ENCODE data around the gene GXYLT1. TPM values are rescaled to one million over a fixed set of nuclear protein-coding genes. Genes with fewer than 3 reads are reported as not detected.

The GXYLT1 gene
- total and polyA plus RNA-seq, 4 donors, result 2.5 to 23.2 (median 6.4) TPM

GRCh38 chr12:42076976-42077375 lies 67.7 kb downstream of the GXYLT1 start:
- no peak for TF ChIP-seq CTCF (IDR thresholded peaks at IDR 0.05; ENCODE audit: control extremely low read depth, extremely low read depth)
- H3K27ac ChIP-seq (ENCODE audit: low read depth in 1 of 2, low read length in 1 of 2), result no peak overlapping the region
- H3K4me3 ChIP-seq, result no peak overlapping the region
- ATAC-seq (ENCODE audit: insufficient read depth, low FRiP score), result no peak
- no peaks in the 10 kb centered on the region for H3K4me1 ChIP-seq (ENCODE audit: control insufficient read depth in 5 of 5, insufficient read depth in 5 of 5, low read length in 5 of 5)
- H3K36me3 ChIP-seq (ENCODE audit: control insufficient read depth in 4 of 4, insufficient read depth in 4 of 4, low read length in 4 of 4), result peaks cover 0 to under 1% (median 0%) of the 10 kb centered on the region in 4 donors
- DNase-seq, result no peak
- no peak overlapping the region for H3K9ac ChIP-seq (ENCODE audit: insufficient read depth in 1 of 2, low read length in 2 of 2)
- 89 to 91% methylated on average over 3 of the region's 3 CpGs for WGBS, 2 donors
- no peaks in the 10 kb centered on the region for H3K27me3 ChIP-seq (ENCODE audit: control insufficient read depth in 3 of 3, insufficient read depth in 3 of 3, low read length in 2 of 3)
- H3K9me3 ChIP-seq (ENCODE audit: control insufficient read depth in 4 of 4, insufficient read depth in 3 of 4, low read length in 3 of 4), result no peaks in the 10 kb centered on the region

- ATAC-seq (ENCODE audit: insufficient read depth, low FRiP score) (no peak), DNase-seq (no peak)
- TF ChIP-seq CTCF (IDR thresholded peaks at IDR 0.05; ENCODE audit: control extremely low read depth, extremely low read depth), result no peak
- H3K9ac ChIP-seq (ENCODE audit: insufficient read depth in 1 of 2, low read length in 2 of 2), result no peak overlapping the region
- no peaks in the 10 kb centered on the region for H3K27me3 ChIP-seq (ENCODE audit: control insufficient read depth in 3 of 3, insufficient read depth in 3 of 3, low read length in 2 of 3)
- 88 to 89% methylated on average over 4 of the region's 4 CpGs for WGBS, 2 donors
- no peaks in the 10 kb centered on the region for H3K4me1 ChIP-seq (ENCODE audit: control insufficient read depth in 5 of 5, insufficient read depth in 5 of 5, low read length in 5 of 5)
- no peak overlapping the region for H3K4me3 ChIP-seq
- no peaks in the 10 kb centered on the region for H3K36me3 ChIP-seq (ENCODE audit: control insufficient read depth in 4 of 4, insufficient read depth in 4 of 4, low read length in 4 of 4)
- no peak overlapping the region for H3K27ac ChIP-seq (ENCODE audit: low read depth in 1 of 2, low read length in 1 of 2)
- no peaks in the 10 kb centered on the region for H3K9me3 ChIP-seq (ENCODE audit: control insufficient read depth in 4 of 4, insufficient read depth in 3 of 4, low read length in 3 of 4)
Observed at GRCh38 chr12:42070036-42070435, 74.6 kb downstream of the GXYLT1 start.

GRCh38 chr12:42059127-42059526 lies 85.5 kb downstream of the GXYLT1 start:
- H3K4me3 ChIP-seq, result no peak overlapping the region
- no peak for TF ChIP-seq CTCF (IDR thresholded peaks at IDR 0.05; ENCODE audit: control extremely low read depth, extremely low read depth)
- no peaks in the 10 kb centered on the region for H3K36me3 ChIP-seq (ENCODE audit: control insufficient read depth in 4 of 4, insufficient read depth in 4 of 4, low read length in 4 of 4)
- no peak overlapping the region for H3K9ac ChIP-seq (ENCODE audit: insufficient read depth in 1 of 2, low read length in 2 of 2)
- H3K27me3 ChIP-seq (ENCODE audit: control insufficient read depth in 3 of 3, insufficient read depth in 3 of 3, low read length in 2 of 3), result no peaks in the 10 kb centered on the region
- ATAC-seq (ENCODE audit: insufficient read depth, low FRiP score) (no peak), DNase-seq (no peak)
- H3K4me1 ChIP-seq (ENCODE audit: control insufficient read depth in 5 of 5, insufficient read depth in 5 of 5, low read length in 5 of 5), result no peaks in the 10 kb centered on the region
- peaks cover 0 to 6% (median 0%) of the 10 kb centered on the region in 4 donors for H3K9me3 ChIP-seq (ENCODE audit: control insufficient read depth in 4 of 4, insufficient read depth in 3 of 4, low read length in 3 of 4)
- no peak overlapping the region for H3K27ac ChIP-seq (ENCODE audit: low read depth in 1 of 2, low read length in 1 of 2)

- no peak for ATAC-seq (ENCODE audit: insufficient read depth, low FRiP score)
- peak in 2 of 3 donors; percentile 4 to 7 for DNase-seq
- Histone ChIP-seq H3K27ac (ENCODE audit: low read depth in 1 of 2, low read length in 1 of 2) (no peak overlapping the region), H3K4me3 (no peak overlapping the region), H3K4me1 (ENCODE audit: control insufficient read depth in 5 of 5, insufficient read depth in 5 of 5, low read length in 5 of 5) (no peaks in the 10 kb centered on the region), H3K27me3 (ENCODE audit: control insufficient read depth in 3 of 3, insufficient read depth in 3 of 3, low read length in 2 of 3) (no peaks in the 10 kb centered on the region), H3K9me3 (ENCODE audit: control insufficient read depth in 4 of 4, insufficient read depth in 3 of 4, low read length in 3 of 4) (peaks cover 0 to 2% (median 0%) of the 10 kb centered on the region in 4 donors), H3K9ac (ENCODE audit: insufficient read depth in 1 of 2, low read length in 2 of 2) (no peak overlapping the region), H3K36me3 (ENCODE audit: control insufficient read depth in 4 of 4, insufficient read depth in 4 of 4, low read length in 4 of 4) (no peaks in the 10 kb centered on the region)
- no peak for TF ChIP-seq CTCF (IDR thresholded peaks at IDR 0.05; ENCODE audit: control extremely low read depth, extremely low read depth)
- 55 to 62% methylated on average over 3 of the region's 3 CpGs for WGBS, 2 donors
Observed at GRCh38 chr12:42056130-42056529, 88.5 kb downstream of the GXYLT1 start.

Measured in lung (tissue), 12 donors.